Right ventricle myocardium superior (tissue), 1 donor: Measurements from ENCODE around the gene DECR2. TPM values are rescaled to one million over a fixed set of nuclear protein-coding genes. Genes with fewer than 3 reads are reported as not detected.

ENCODE experiments used
- ATAC-seq: fragments of 200-7000 bp; cut with Tn5 transposase; one replicate; pipeline ENCODE4 v1.9.1; 2020; ENCODE audit warnings: mild to moderate bottlenecking; ENCODE audit not compliant: poor library complexity
- DNase-seq: peaks from one replicate; pipeline ENCODE4 v3.0.0-alpha.2; 2020
- intact Hi-C: fragments of 100-400 bp; cut with DNase I; formaldehyde crosslinking; loops from one replicate; pipeline ENCODE4 v1.11.2; 2022
- total RNA-seq: library from RNA; stranded (reverse); fragmentation: NEBNext Ultra II Directional; extraction: Animal tissue kit (Norgen Biotek cat#: 25700); gene quantifications from one replicate; pipeline ENCODE4 v1.2.1, GENCODE V29; 2021
- donor health status: DM: no; HTN: yes; CAD: no; lungs with severe emphysema.

DECR2 gene
- total RNA-seq, 1 donor from 2014 or later: 9.1 TPM

- intact Hi-C loops: loop anchor here (5.0 kb wide), 1 partner anchor 257 kb away; no protein-coding TSS in a partner anchor
These were observed 37.8 kb upstream of the DECR2 start for GRCh38 chr16:363766-364490.

GRCh38 chr16:364595-365491 lies 36.8 kb upstream of the DECR2 start:
- intact Hi-C loops: loop anchor here (5.0 kb wide), 1 partner anchor 258 kb away; no protein-coding TSS in a partner anchor
- no peak for ATAC-seq
- no peak for DNase-seq

More at GRCh38 chr16:363766-364490, 37.8 kb upstream of the DECR2 start:
- no peak for DNase-seq
- ATAC-seq: no peak

GRCh38 chr16:366476-366875 lies 35.2 kb upstream of the DECR2 start:
- ATAC-seq (no peak), DNase-seq (no peak)
- intact Hi-C loops: no loop called here

GRCh38 chr16:367333-367903 lies 34.3 kb upstream of the DECR2 start:
- intact Hi-C loops: no loop called here
- ATAC-seq: no peak
- peak; percentile 33 for DNase-seq

GRCh38 chr16:368388-369158 lies 33.1 kb upstream of the DECR2 start:
- ATAC-seq: no peak
- intact Hi-C loops: no loop called here
- peak; percentile 43 for DNase-seq

- peak; percentile 38 for DNase-seq
- intact Hi-C loops: no loop called here
- ATAC-seq: no peak
These were observed 32.3 kb upstream of the DECR2 start for GRCh38 chr16:369275-369865.

- DNase-seq: peak; percentile 42
- ATAC-seq: peak; percentile 53
- intact Hi-C loops: no loop called here
These were observed 31.7 kb upstream of the DECR2 start for GRCh38 chr16:369866-370436.

GRCh38 chr16:370443-370842 lies 31.2 kb upstream of the DECR2 start, which contains the start of gene MRPL28:
MRPL28 (minus strand) TSS chr16:370538; CDS start chr16:370218, 320 bp downstream.
- peak; percentile 97 for ATAC-seq
- intact Hi-C loops: no loop called here
- DNase-seq: peak; percentile 97

GRCh38 chr16:370979-371514 lies 30.6 kb upstream of the DECR2 start:
- peak; percentile 44 for DNase-seq
- intact Hi-C loops: no loop called here
- no peak for ATAC-seq

GRCh38 chr16:371515-372301 lies 30.0 kb upstream of the DECR2 start:
- no peak for ATAC-seq

GRCh38 chr16:372302-372983 lies 29.2 kb upstream of the DECR2 start:
- ATAC-seq (no peak), DNase-seq (peak; percentile 41)
- intact Hi-C loops: no loop called here

More at GRCh38 chr16:371515-372301, 30.0 kb upstream of the DECR2 start:
- peak; percentile 41 for DNase-seq
- intact Hi-C loops: no loop called here

GRCh38 chr16:373020-373598 lies 28.6 kb upstream of the DECR2 start:
- ATAC-seq (no peak), DNase-seq (no peak)
- intact Hi-C loops: no loop called here

GRCh38 chr16:373848-374615 lies 27.7 kb upstream of the DECR2 start:
- intact Hi-C loops: no loop called here
- DNase-seq (no peak), ATAC-seq (no peak)

- no peak for DNase-seq
- intact Hi-C loops: no loop called here
- no peak for ATAC-seq
These were observed 27.1 kb upstream of the DECR2 start for GRCh38 chr16:374616-374926.

GRCh38 chr16:375212-375611 lies 26.5 kb upstream of the DECR2 start:
- DNase-seq: no peak
- intact Hi-C loops: no loop called here
- ATAC-seq: no peak
